Cardiac fibroblast (primary cell): Measurements from ENCODE around the gene PCCB.
"Not testable (repeated sequence)": the region's sequence is repeated elsewhere in the genome, so short reads cannot be mapped to it uniquely, and the experiment has no call there.

Experiments
- DNase-seq, 2 donors: peaks; one replicate each; pipeline versions ENCODE4 v3.0.0 to v3.0.0-alpha.2; 2010; ENCODE audit warnings: low read depth in 2 of 2
- H3K4me3 ChIP-seq, 2 donors: replicated peaks in 1 of 2; 1 replicate in 1 of 2; 2 replicates in 1 of 2; pipeline ENCODE4 v1.5.1; 2011; ENCODE audit warnings: low read depth in 2 of 2, low read length in 2 of 2, mild to moderate bottlenecking in 2 of 2, moderate library complexity in 1 of 2
- CTCF ChIP-seq: IDR thresholded peaks from one replicate; pipeline ENCODE4 v1.5.1; 2011; ENCODE audit warnings: low read depth, mild to moderate bottlenecking, low read length, inconsistent platforms

The PCCB gene

DNA sequence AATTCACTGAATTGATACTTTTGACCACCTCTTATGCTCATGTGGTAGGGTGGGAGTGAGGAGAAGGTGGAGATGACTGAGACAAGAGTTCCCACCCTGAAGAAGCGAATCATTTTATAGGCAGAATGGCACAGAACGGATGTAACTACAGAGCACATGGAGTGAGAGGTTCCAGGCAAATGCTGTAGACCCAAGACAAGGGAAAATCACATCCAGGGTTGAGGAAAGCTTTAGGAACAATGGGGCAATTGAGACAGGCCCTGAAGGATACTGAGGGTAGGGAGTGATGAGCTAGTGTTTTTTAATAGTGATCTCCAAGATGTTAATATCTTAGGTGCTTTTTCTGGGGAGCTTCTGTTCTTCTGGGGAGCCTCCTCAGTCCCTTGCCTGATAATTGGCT lies 8.1 kb downstream of the PCCB start:
- no peak for TF ChIP-seq CTCF
- no peak for DNase-seq
- no peak overlapping the region for H3K4me3 ChIP-seq

DNA sequence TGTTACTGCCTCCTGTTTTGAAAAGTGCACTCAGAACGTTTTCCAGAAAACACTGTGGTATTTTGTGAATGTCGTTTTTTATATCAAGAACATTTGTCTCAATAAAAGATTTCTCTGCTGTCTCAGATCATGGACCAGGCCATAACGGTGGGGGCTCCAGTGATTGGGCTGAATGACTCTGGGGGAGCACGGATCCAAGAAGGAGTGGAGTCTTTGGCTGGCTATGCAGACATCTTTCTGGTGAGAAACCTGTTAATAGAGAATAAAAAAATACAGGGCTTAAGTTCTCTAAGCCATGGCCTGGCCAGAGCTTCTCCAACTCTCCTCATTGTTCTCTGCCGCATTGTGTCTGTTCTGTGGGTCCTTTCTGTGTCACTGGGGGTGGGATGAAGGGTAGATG lies 11.7 kb downstream of the PCCB start:
- no peak for TF ChIP-seq CTCF
- H3K4me3 ChIP-seq: no peak overlapping the region
- DNase-seq: no peak

DNA sequence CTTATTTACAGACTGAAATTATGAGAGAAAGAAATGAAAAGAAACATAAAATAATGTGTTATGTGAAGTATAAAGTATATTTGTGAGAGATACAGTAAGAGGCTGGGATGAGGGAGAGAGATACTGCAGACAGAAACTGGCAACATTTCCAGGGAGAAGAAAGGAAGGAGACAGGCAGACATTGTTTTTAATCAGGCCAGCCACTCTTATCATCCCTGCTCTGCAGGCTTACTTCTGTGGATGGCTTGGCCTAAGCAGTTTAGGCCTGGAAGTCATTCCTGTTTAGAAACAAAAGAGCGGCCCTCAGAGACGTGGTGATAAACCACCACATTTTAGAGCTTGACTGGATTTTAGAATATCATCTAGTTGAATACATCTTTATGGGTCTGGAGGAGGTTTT lies 12.4 kb downstream of the PCCB start:
- H3K4me3 ChIP-seq: no peak overlapping the region
- peak in 1 of 2 donors; percentile 25 for DNase-seq
- TF ChIP-seq CTCF: no peak

DNA sequence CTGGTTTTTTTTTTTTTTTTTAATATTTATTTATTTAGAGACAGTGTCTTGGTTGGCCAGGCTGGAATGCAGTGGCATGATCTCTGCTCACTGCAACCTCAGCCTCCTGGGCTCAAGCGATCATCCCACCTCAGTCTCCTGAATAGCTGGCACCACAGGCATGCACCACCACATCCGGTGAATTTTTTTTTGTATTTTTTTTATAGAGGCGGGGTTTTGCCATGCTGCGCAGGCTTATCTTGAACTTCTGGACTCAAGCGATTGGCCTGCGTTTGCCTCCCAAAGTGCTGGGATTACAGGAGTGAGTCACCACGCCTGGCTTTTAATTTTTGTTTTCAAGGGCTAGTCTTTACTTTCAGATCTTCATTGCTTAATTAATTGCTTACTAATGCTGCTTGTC lies 13.1 kb downstream of the PCCB start:
- no peak for DNase-seq
- TF ChIP-seq CTCF: no peak
- no peak overlapping the region for H3K4me3 ChIP-seq

- DNase-seq: peak in 1 of 2 donors; percentile 72
- not testable (repeated sequence) for H3K4me3 ChIP-seq
Measured at GRCh38 chr3:136266468-136267125, 16.5 kb downstream of the PCCB start.

DNA sequence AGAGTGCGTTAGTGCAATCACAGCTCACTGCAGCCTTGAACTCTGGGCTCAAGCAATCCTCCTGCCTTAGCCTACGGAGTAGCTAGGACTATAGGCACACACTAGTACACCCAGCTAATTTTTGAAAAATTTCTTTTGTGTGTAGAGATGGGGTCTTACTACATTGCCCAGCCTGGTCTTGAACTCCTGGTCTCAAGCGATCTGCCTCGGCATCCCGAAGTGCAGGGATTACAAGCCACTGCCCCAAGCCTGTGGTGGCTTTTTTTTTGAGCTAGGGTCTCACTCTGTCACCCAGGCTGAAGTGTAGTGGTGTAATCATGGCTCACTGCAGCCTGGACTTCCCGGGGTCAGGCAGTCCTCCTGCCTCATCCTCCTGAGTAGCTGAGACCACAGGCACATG lies 17.1 kb downstream of the PCCB start:
- H3K4me3 ChIP-seq: no peak overlapping the region
- no peak for TF ChIP-seq CTCF
- no peak for DNase-seq

DNA sequence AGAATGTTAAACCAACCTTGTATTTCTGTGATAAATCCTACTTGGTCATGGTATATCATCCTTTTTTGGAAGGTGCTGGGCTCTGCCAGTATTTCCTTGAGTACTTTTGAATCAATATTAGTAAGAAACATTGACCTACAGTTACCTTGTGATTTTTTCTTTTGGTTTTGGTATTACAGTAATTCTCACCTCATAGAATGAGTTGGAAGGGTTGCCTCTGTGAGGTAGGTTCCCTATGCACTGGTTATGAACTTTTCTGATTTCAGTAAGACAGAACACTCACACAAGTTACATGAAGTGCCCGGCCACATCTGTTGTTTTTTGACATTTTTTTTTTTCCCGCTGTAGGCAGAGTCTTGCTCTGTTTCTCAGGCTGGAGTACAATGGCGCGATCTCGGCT lies 20.0 kb downstream of the PCCB start:
- no peak for TF ChIP-seq CTCF
- DNase-seq: no peak
- H3K4me3 ChIP-seq: no peak overlapping the region

GRCh38 chr3:136271626-136272025 lies 21.5 kb downstream of the PCCB start:
- H3K4me3 ChIP-seq, DNase-seq: not testable (repeated sequence)
